ENCODE measurements around the gene PGBD5.

PGBD5 gene

GRCh38 chr1:230351514-230351913 is 74.6 kb downstream of the PGBD5 start:
- in situ Hi-C loops (cut with MboI; ENCODE audit: low sequenced_read_pairs), result no loop called here

- in situ Hi-C loops (cut with MboI; ENCODE audit: low sequenced_read_pairs), result no loop called here
These were observed 75.8 kb downstream of the PGBD5 start for GRCh38 chr1:230350208-230350921.

DNA sequence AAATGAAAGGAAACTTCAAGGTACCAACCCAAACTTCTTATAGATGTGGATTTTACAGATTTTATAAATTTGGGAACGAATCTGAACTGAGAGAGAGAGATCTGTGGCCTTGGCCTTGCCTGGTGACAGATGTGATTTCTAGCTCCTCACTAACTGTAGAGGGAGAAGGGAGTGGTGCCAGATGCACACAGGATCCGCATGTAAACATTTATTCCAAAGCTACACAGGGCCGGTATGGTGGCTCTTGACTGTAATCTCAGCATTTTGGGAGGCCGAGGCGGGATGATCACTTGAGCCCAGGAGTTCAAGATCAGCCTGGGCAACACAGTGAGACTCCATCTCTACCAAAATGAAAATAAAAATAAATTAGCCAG is 77.1 kb downstream of the PGBD5 start:
- in situ Hi-C loops (cut with MboI; ENCODE audit: low sequenced_read_pairs), result no loop called here

- in situ Hi-C loops (cut with MboI; ENCODE audit: low sequenced_read_pairs), result no loop called here
These were observed 77.6 kb downstream of the PGBD5 start for GRCh38 chr1:230348386-230349019.

- in situ Hi-C loops (cut with MboI; ENCODE audit: low sequenced_read_pairs), result no loop called here
These were observed 78.2 kb downstream of the PGBD5 start for GRCh38 chr1:230347896-230348295.

DNA sequence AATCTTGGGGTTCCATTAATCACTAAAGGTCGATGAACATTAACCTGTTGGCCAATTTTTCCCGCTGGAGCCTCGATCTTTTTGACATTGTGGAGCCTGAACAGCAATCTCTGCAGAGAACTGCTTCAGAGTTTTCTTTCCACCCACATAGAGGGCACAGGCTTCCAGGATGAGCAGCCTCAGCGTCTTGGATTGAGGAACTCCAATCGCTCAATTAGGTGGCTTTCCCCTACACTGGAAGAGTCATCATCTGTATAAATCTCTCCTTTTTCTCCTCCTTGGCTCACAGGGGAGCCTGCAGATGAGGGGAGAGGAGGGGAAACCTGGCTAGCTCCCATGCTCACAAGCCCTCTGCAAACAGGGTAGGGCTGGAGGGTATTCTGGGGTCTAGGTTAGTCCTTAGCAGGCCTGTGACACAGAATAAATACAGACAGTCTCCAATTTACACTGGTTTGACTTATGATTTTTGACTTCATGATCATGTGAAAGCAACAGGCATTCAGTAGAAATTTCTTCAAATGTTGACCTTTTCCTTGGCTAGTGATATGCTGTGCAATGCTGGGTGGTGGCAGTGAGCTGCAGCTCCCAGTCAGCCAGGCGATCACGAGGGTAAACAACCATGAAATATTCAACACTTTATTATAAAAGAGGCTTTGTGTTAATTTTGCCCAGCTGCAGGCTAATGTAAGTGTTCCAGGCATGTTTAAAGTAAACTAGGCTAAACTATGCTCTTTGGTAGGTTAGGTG is 80.8 kb downstream of the PGBD5 start:
- in situ Hi-C loops (cut with MboI; ENCODE audit: low sequenced_read_pairs), result no loop called here

DNA sequence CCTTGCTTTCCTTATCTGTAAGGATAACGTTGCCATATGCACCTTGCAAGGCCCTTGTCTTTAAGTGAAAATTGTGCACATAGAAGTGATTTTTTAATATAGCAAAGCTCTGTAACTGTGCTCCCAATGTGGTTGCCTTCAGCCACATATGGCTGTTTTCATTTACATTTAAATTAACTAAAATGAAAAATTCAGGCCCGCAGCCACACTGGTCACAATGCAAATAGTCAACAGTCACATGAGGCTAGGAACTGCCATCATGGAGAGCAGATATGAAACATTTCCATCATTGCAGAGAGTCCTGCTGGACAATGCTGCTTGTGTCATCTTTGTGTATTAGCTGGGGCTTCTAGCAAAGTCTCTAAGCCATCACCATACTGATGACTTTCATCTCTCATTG is 83.4 kb downstream of the PGBD5 start:
- in situ Hi-C loops (cut with MboI; ENCODE audit: low sequenced_read_pairs), result no loop called here

GRCh38 chr1:230342019-230342418 is 84.1 kb downstream of the PGBD5 start:
- in situ Hi-C loops (cut with MboI; ENCODE audit: low sequenced_read_pairs), result no loop called here

DNA sequence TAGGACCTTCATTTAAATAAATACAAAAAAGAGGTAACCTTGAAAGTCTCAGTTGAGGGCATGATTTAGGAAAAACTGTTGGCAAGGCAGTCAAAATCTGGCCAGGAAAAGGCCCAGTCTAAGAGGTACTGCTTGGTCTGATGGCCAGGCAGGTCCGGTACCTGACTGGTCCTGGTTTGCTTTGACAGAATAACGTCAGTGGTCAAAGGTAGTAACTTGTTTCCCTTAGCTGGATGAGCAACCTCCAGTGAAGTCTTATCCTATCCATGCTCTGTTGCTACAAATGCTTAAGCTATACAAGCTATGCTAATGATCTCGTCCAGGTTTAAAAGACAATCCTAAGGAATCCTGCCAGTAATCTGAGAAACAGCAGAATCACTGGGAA is 85.0 kb downstream of the PGBD5 start:
- in situ Hi-C loops (cut with MboI; ENCODE audit: low sequenced_read_pairs), result no loop called here

DNA sequence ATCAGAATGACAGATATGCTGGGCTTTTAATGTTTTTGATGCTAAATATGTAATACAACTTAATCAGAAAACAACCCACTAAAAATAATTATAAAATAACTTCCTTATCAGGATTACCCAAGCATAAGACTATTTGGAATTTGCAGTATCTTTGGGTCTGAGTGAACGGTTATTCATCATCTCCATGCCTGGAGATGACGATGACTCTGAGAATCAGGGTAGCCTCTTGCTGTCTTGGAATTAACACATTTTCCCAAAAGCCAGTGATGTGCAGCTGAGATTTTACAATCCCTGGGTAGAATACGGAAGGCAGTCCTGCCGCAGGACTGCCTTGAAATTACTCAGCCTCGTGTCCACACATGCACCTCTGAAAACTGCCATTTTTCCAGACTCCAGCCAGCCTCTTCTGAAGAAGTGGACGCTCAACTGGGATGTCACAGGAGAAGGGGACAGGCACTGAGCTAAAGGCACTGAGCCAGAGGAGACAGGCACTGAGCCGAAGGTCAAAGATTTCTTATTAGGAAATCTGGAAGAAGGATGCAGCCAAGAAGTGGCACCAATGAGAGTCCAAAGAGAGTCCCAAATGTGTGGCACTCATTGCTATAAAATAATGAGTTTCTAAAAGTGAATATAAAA is 85.5 kb downstream of the PGBD5 start:
- in situ Hi-C loops (cut with MboI; ENCODE audit: low sequenced_read_pairs), result no loop called here

DNA sequence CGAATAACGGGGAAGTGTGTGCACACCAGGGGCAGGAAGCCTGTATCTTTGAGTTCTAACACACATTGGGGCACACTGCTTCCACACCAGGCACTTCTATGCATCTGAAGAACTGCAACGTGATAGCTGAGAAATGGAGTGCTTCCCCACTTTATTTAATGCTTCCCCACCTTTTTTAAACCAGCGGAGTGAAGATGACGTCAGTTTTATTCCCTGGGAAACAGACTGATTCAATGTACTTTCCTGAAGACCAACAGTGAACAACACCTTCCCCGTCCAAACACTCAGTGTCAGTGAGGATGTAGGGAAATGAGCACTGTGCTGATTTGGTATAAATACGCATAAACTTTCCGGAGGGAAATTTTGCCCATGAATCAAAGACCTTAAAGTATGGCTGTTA is 87.1 kb downstream of the PGBD5 start:
- in situ Hi-C loops (cut with MboI; ENCODE audit: low sequenced_read_pairs), result no loop called here

DNA sequence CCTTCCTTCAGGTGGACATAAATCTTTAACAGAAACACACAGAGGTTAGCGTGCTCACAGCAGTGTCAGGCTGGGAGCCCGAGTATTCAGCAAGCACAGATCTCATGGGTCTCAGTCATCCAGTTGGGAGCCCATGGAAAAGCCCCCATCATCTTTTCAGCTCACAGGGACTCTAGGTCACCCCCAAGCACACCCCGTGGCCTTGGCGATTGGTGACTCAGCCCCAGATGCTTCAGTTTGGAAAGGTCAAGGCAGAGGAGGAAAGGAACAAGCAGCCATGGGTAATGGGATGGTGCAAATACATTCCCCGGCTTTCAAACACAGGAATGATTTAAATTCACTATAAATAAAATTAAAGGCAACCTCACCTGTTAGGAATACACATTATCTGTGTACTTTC is 88.9 kb downstream of the PGBD5 start:
- in situ Hi-C loops (cut with MboI; ENCODE audit: low sequenced_read_pairs), result no loop called here

DNA sequence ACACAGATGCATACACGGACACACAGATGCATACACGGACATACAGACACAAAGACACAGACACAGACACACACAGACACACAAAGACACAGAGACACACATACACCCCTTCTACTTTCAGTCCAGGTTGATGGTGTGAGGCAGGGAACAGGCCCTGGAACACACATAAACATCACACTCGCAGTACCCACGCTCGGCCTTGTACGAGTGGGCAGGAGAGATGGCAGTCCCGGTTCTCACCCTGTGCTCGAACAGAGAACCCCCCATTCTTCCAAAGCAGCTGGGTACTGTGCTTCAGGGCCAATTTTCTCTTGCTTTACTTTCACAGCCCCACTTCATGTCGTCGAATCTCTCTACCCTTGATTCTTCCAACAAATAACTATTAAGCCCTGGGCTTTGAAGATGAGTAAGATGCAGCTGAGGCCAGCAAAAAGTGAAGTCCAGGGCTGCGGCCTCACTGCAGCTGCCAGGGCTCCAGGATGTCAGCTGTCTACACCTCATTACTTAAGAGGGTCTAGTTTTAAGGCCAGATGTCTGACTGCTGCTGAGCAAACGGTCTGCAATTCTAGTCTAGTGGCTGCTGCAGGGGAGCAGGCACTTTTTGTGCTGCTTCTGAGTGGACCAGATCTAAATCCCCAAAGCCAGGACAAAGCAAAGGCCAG is 90.1 kb downstream of the PGBD5 start:
- in situ Hi-C loops (cut with MboI; ENCODE audit: low sequenced_read_pairs), result no loop called here

DNA sequence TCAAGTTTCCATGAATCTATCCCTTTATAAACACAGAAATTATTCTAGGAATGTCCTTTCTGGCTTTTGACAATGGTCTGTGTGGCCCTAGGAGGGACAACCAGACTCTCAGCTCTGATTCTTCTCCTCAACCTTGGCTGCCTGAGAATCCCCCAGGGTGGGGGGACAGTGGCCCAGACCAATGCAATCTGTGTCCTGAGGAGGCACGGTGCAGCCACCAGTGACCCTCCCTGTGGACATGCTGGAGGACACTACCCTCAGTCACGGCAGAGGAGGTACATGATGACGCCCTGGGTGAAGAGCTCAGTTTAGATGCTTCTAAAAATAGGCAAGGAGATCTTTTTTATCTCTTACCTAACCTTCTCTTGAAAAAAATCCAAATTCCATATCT is 91.7 kb downstream of the PGBD5 start:
- in situ Hi-C loops (cut with MboI; ENCODE audit: low sequenced_read_pairs), result no loop called here

GRCh38 chr1:230333590-230334446 is 92.3 kb downstream of the PGBD5 start:
- in situ Hi-C loops (cut with MboI; ENCODE audit: low sequenced_read_pairs), result no loop called here

GRCh38 chr1:230332575-230333066 is 93.5 kb downstream of the PGBD5 start:
- in situ Hi-C loops (cut with MboI; ENCODE audit: low sequenced_read_pairs), result no loop called here

DNA sequence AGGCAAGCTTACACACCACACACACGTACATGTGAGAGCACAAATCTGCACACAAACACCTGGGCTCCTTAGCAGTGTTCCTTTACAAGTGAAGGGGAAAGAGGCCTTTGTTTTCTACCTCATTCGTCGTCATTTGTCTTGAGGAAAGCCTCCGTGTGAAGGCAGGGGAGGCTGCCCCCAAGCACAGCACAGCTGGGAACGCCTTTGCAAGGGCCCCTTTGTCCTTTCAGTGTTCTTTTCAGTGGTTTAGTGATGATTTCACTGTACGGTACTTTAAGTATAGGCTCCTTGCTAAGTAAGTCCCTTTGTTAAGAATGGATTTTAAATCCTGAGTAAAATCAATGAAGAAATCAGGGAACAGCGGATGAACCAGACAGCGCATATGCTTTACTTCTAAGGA is 94.1 kb downstream of the PGBD5 start:
- in situ Hi-C loops (cut with MboI; ENCODE audit: low sequenced_read_pairs), result no loop called here

DNA sequence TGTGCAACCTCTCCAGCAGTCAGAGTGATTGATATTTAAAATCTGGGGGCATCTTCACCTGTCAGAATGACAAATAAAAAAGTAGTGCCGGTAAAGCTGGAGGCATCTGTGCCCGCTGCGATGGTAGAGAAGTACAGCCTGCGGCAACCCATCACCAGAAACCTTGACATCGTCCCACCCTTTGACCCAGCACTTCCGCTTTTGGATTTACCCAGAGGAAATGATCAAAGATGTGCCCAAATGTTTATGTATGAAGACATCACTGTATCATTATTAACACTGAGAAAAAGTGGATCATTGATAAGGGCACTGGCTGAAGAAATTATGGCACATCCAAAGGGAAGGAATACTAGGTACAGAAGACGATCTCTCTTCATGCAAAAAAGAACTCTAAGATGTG is 96.0 kb downstream of the PGBD5 start:
- in situ Hi-C loops (cut with MboI; ENCODE audit: low sequenced_read_pairs), result no loop called here

GRCh38 chr1:230328342-230329015 is 97.7 kb downstream of the PGBD5 start:
- in situ Hi-C loops (cut with MboI; ENCODE audit: low sequenced_read_pairs), result no loop called here

DNA sequence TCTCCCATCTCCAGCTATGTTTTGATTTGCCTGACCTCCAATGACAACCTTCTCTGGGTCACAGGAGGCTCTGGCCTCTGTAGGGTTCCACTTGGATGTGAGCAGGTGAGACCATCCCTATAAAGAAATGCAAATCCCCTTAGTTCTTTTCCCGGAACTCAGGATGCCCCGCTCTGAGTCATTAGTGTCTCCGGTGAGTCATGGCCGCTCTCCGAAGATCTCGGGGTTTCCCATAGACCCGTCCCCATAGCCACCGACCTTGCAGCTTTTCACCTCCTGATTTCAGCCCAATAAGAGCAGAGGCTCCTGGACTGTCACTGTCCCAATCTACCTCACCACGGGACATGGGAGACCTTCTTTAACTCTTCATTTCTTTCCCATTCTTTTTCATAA is 98.2 kb downstream of the PGBD5 start:
- in situ Hi-C loops (cut with MboI; ENCODE audit: low sequenced_read_pairs), result no loop called here
